Stomach (tissue), 4 donors: ENCODE measurements around the gene ATP2B2.

Source experiments
- EP300 ChIP-seq: sonication (generic); formaldehyde crosslinking; IDR thresholded peaks from one replicate; pipeline ENCODE4 v1.6.1; 2017; ENCODE audit warnings: antibody characterized with exemption
- POLR2AphosphoS5 ChIP-seq, 3 donors: sonication (generic); formaldehyde crosslinking; IDR thresholded peaks; one replicate each; pipeline ENCODE4 v1.6.1; 2016; ENCODE audit warnings: antibody characterized with exemption in 3 of 3

- TF ChIP-seq POLR2AphosphoS5 (IDR thresholded peaks at IDR 0.05) = no peak
- TF ChIP-seq EP300 = no peak
These were observed 172.1 kb downstream of the ATP2B2 start for GRCh38 chr3:10333349-10333650.
